Peyer's patch (tissue), 4 donors: Measurements from ENCODE around the gene PHACTR1. TPM values are rescaled to one million over a fixed set of nuclear protein-coding genes. Genes with fewer than 3 reads are reported as not detected.

ENCODE experiments used
- DNase-seq, 3 donors: peaks; one replicate each; pipeline ENCODE4 v3.0.0-alpha.2; 2017 to 2019
- H3K27ac ChIP-seq, 4 donors: fragments of 200-600 bp; sonication (generic); one replicate each; pipeline ENCODE4 v1.5.1; 2016 to 2019
- H3K27me3 ChIP-seq, 2 donors: fragments of 200-600 bp; sonication (generic); one replicate each; pipeline ENCODE4 v1.5.1; 2019
- H3K36me3 ChIP-seq, 3 donors: fragments of 200-600 bp; sonication (generic); one replicate each; pipeline ENCODE4 v1.5.1; 2016 to 2019
- H3K4me1 ChIP-seq, 4 donors: fragments of 200-600 bp; sonication (generic); one replicate each; pipeline ENCODE4 v1.5.1; 2016 to 2019
- H3K4me3 ChIP-seq, 4 donors: fragments of 200-600 bp; sonication (generic); 1 replicate in 3 of 4; 2 replicates in 1 of 4; pipeline ENCODE4 v1.5.1; 2016 to 2019; ENCODE audit warnings: mild to moderate bottlenecking in 1 of 4
- H3K9me3 ChIP-seq, 4 donors: fragments of 200-600 bp; sonication (generic); one replicate each; pipeline ENCODE4 v1.5.1; 2016 to 2019; ENCODE audit warnings: mild to moderate bottlenecking in 1 of 4
- POLR2A ChIP-seq, 2 donors: fragments of 450-650 bp; IDR thresholded peaks; one replicate each; pipeline ENCODE4 v1.5.1; 2017; ENCODE audit warnings: antibody characterized with exemption in 2 of 2, mild to moderate bottlenecking in 2 of 2, moderate library complexity in 2 of 2
- total RNA-seq, 4 donors: library from RNA; depleted of rRNA; stranded (reverse); fragments of >200 nt; gene quantifications; one replicate each; pipeline ENCODE4 v1.1.0, GENCODE V29; 2016
- TF ChIP-seq, protein P1 (sequence below), 6 experiments: fragments of 450-650 bp in 4 of 6; fragments of 200-600 bp in 2 of 6; sonication (generic) in 1 of 6; IDR thresholded peaks; one replicate each; pipeline ENCODE4 v1.5.1; 2017 to 2019; ENCODE audit warnings: antibody characterized with exemption in 6 of 6, mild to moderate bottlenecking in 3 of 6, moderate library complexity in 1 of 6

PHACTR1 gene
- total RNA-seq, 4 donors from 2014 or later: 0.35 to 19.0 (median 1.7) TPM

DNA sequence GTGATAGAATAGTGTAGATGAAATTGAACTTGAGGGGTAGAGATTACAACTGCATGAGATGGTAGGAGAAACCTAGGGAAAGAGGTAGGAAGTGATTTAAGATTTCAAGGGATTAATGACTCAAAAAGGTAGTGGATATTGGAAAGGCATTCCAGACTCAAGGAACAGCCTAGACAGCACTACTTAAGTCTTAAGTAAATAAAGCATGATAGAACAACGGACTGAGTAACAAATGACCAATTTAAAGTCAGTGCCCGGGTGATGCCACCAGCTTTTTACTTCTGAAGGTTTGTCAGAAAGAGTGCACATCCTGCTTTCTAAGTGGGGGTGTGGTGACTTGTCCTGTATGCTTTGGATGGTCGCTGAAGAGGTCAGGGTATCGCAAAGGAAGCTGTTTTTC, 81.8 kb downstream of the PHACTR1 start:
- Histone ChIP-seq H3K36me3 (no peaks in the 10 kb centered on the region), H3K4me1 (no peaks in the 10 kb centered on the region), H3K27ac (no peak overlapping the region), H3K4me3 (no peak overlapping the region), H3K27me3 (no peaks in the 10 kb centered on the region), H3K9me3 (no peaks in the 10 kb centered on the region)
- no peak for DNase-seq
- TF ChIP-seq, protein P1, sequence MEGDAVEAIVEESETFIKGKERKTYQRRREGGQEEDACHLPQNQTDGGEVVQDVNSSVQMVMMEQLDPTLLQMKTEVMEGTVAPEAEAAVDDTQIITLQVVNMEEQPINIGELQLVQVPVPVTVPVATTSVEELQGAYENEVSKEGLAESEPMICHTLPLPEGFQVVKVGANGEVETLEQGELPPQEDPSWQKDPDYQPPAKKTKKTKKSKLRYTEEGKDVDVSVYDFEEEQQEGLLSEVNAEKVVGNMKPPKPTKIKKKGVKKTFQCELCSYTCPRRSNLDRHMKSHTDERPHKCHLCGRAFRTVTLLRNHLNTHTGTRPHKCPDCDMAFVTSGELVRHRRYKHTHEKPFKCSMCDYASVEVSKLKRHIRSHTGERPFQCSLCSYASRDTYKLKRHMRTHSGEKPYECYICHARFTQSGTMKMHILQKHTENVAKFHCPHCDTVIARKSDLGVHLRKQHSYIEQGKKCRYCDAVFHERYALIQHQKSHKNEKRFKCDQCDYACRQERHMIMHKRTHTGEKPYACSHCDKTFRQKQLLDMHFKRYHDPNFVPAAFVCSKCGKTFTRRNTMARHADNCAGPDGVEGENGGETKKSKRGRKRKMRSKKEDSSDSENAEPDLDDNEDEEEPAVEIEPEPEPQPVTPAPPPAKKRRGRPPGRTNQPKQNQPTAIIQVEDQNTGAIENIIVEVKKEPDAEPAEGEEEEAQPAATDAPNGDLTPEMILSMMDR (IDR thresholded peaks at IDR 0.05): no peak
- no peak for TF ChIP-seq POLR2A (IDR thresholded peaks at IDR 0.05)

DNA sequence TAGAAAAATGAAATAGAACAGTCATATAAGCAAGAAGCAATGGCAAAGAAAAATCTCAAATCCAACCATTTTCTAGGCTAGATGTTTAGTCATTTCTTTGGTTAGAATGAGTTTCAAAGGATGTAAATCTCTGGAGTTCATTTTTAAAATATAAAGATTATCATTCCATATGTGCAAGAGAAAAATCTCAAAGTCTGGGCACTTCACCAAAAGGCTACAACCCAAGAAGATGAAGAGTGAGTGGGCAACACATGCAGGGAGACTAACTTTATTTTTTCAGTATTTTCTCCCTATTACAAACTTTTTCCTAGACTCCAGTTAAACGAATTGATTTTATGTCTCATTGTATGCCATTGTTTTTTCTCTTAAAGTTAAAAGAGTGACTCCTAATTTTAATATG, 83.6 kb downstream of the PHACTR1 start:
- DNase-seq: no peak
- no peak for TF ChIP-seq POLR2A (IDR thresholded peaks at IDR 0.05)
- TF ChIP-seq, protein P1 (IDR thresholded peaks at IDR 0.05): no peak
- Histone ChIP-seq H3K4me3 (no peak overlapping the region), H3K9me3 (no peaks in the 10 kb centered on the region), H3K27me3 (no peaks in the 10 kb centered on the region), H3K36me3 (no peaks in the 10 kb centered on the region), H3K4me1 (no peaks in the 10 kb centered on the region), H3K27ac (no peak overlapping the region)

DNA sequence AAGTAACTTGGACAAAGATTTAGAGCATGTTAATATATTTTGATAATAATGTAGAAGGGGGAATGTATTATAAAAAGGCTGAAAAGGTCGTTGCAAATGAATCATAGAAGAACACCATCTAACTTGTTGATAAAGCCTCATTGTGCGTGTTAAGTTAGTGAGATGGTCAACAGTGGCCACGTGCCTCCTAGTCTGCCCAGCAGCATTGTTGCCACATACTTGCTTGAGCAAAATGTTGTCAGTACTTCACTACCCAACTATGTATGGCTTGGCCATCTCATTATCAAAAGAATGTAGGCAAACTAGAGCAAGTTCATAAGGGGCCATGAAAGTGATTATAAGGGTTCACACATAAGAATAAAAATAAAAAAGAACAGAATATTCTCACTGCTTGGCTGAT, 84.6 kb downstream of the PHACTR1 start:
- Histone ChIP-seq H3K36me3 (no peaks in the 10 kb centered on the region), H3K4me3 (no peak overlapping the region), H3K27me3 (no peaks in the 10 kb centered on the region), H3K4me1 (no peaks in the 10 kb centered on the region), H3K9me3 (no peaks in the 10 kb centered on the region), H3K27ac (no peak overlapping the region)
- DNase-seq: no peak
- no peak for TF ChIP-seq POLR2A (IDR thresholded peaks at IDR 0.05)

DNA sequence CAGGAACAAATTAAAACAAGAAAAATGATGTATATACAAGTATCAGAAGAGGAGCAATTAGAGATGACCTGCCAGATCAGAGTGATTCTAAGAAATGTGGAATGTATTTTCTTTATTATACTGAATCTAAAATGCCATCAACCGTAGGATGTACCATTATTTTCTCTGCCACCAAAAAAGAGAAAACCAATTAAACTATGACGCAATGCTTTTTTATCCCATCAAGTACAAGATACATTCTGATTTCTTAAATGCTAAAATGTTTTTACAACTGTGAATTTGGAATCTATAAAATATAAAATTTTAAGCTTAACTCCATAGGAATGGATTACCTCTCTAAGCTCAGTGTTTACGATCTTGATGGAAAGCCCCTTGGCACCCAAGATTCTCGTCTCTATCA, 85.9 kb downstream of the PHACTR1 start:
- Histone ChIP-seq H3K27me3 (no peaks in the 10 kb centered on the region), H3K9me3 (no peaks in the 10 kb centered on the region), H3K4me1 (no peaks in the 10 kb centered on the region), H3K27ac (no peak overlapping the region), H3K36me3 (no peaks in the 10 kb centered on the region), H3K4me3 (no peak overlapping the region)
- TF ChIP-seq POLR2A (IDR thresholded peaks at IDR 0.05): no peak
- no peak for DNase-seq

DNA sequence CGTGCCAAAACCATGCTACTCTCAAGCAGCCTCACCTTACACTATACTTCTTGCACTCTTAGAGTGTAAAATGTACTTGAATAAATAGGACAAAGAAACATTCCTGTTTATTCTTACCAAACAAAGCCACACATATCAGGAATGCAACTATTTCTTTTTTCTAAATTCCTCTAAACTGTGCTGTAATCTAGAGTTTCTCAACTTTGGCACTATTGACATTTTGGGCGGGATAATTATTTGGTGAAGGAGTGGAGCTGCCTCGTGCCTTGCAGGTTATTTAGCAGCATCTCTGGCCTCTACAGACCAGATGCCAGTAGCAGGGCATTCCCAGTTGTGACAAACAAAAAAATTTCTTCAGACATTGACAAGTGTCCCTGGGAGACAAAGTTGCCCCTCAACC, 86.9 kb downstream of the PHACTR1 start:
- no peaks in the 10 kb centered on the region for H3K36me3 ChIP-seq
- H3K27ac ChIP-seq: no peak overlapping the region
- no peaks in the 10 kb centered on the region for H3K4me1 ChIP-seq
- no peak for DNase-seq
- no peak overlapping the region for H3K4me3 ChIP-seq
- H3K9me3 ChIP-seq: no peaks in the 10 kb centered on the region
- H3K27me3 ChIP-seq: no peaks in the 10 kb centered on the region
- no peak for TF ChIP-seq POLR2A (IDR thresholded peaks at IDR 0.05)
- TF ChIP-seq, protein P1 (IDR thresholded peaks at IDR 0.05): no peak

DNA sequence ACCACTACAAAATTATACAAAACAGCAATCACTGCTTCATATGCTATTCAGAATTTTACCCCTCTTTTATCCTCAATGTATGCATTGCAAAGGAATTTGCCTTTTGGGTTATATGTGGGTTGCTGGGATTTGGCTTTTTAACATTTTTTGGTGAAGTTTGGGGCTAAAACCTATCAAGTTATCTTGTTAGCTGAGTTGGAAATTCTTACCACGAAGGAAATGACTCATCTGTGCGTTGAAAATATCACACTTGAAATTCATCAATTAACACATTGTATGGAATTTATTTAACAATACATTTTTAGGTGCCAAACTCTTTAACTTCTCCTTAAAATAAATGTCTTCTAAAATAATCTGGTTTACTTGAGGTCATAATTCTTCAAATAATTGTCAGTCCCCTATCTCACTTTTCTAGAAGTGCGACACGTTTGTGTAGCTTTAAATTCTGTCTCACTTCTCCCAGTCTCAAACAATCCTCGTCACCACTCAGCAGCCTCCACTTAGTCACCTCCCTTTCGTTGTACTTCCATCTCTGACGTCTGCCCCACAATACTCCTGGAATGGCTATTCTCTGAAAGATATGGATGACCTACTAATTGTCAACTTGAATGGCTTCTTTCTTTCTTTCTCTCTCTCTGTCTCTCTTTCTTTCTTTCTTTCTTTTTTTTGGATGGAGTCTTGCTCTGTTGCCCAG, 88.5 kb downstream of the PHACTR1 start:
- Histone ChIP-seq H3K36me3 (no peaks in the 10 kb centered on the region), H3K4me3 (no peak overlapping the region), H3K27me3 (no peaks in the 10 kb centered on the region), H3K9me3 (no peaks in the 10 kb centered on the region), H3K4me1 (no peaks in the 10 kb centered on the region), H3K27ac (no peak overlapping the region)
- TF ChIP-seq POLR2A (IDR thresholded peaks at IDR 0.05): no peak
- TF ChIP-seq, protein P1 (IDR thresholded peaks at IDR 0.05): no peak
- DNase-seq: no peak

DNA sequence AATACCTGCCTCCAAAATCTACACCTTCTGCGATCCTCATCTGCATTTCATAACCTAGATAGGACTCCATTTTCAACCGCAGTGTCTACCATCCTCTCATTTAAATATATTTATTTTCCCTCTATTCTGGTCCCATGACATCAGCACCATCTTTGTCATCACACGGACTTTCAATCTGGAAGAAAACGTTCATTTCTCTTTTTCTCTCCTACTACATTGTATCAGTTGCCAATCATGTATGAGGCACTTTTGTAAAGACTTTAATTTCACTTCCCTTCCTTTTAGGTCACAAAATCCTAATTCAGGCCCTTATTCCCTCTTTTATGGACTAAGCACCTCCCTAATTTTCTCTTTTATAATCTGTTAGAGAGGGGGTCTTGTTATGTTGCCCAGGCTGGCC, 89.6 kb downstream of the PHACTR1 start:
- TF ChIP-seq POLR2A (IDR thresholded peaks at IDR 0.05): no peak
- TF ChIP-seq, protein P1 (IDR thresholded peaks at IDR 0.05): no peak
- Histone ChIP-seq H3K4me3 (no peak overlapping the region), H3K27ac (no peak overlapping the region), H3K27me3 (no peaks in the 10 kb centered on the region), H3K36me3 (no peaks in the 10 kb centered on the region), H3K9me3 (no peaks in the 10 kb centered on the region), H3K4me1 (no peaks in the 10 kb centered on the region)
- no peak for DNase-seq
